ENCODE results near the gene TMEM94. TPM values are rescaled to one million over a fixed set of nuclear protein-coding genes. Genes with fewer than 3 reads are reported as not detected.

Gene TMEM94
- total and polyA plus RNA-seq, 2 of the 13 experiments (the other 11 are each of a cell fraction or from before 2014, with no cell fraction given), result 32.6 to 134 TPM

- TF ChIP-seq ZBTB40 (IDR thresholded peaks at IDR 0.05) (no peak), ZBTB40 (CRISPR knock-in tag; IDR thresholded peaks at IDR 0.05) (peak; percentile 44; the same call in 1 of the 2 replicates), GRHL1 (CRISPR knock-in tag; conservative IDR thresholded peaks at IDR 0.05) (no peak), ZNF761 (CRISPR knock-in tag; conservative IDR thresholded peaks at IDR 0.05) (no peak), SNAPC2 (CRISPR knock-in tag; IDR thresholded peaks at IDR 0.05) (peak; percentile 90; the same call in 1 of the 2 replicates), ZHX1 (CRISPR knock-in tag; IDR thresholded peaks at IDR 0.05; ENCODE audit: low read depth) (peak; percentile 83; the same call in 1 of the 2 replicates), CAMTA2 (CRISPR knock-in tag; IDR thresholded peaks at IDR 0.05; ENCODE audit: borderline replicate concordance) (no peak; the same call in 1 of the 2 replicates), ZNF451 (CRISPR knock-in tag; IDR thresholded peaks at IDR 0.05) (no peak), KLF15 (CRISPR knock-in tag; IDR thresholded peaks at IDR 0.05; ENCODE audit: borderline replicate concordance) (no peak), ZMYM2 (CRISPR knock-in tag; IDR thresholded peaks at IDR 0.05) (no peak), NFE2L2 (IDR thresholded peaks at IDR 0.05; ENCODE audit: low read length) (no peak), ZGPAT (CRISPR knock-in tag; IDR thresholded peaks at IDR 0.05) (peak; percentile 89)
Observed at GRCh38 chr17:75511610-75512575, 55.5 kb downstream of the TMEM94 start (continued).

Measured in HepG2 (cell line).